ENCODE measurements around the gene HOPX. TPM values are rescaled to one million over a fixed set of nuclear protein-coding genes. Genes with fewer than 3 reads are reported as not detected.

Gene HOPX
- total and polyA plus RNA-seq, 2 experiments from 2014 or later = not detected

DNA sequence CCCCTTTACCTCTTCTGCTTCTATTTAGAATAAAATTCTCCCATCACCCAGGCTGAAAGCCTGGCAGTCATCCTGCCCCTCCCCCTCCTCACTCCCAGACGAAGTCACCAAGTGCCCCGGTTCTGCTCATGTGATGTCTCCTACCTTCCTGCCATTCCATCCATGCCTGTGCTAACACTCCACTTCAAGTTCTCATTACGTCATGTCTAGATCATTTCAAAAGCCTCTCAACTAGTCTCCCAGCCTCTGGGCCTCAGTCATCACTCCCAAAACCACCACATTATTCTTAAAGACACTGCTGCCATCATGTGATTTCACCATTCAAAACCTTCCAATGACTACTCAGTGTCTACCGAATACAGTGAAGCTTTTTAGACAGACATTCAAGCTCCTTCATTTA is 17.2 kb upstream of the HOPX start:
- H3K4me3 ChIP-seq = no peak overlapping the region
- peaks cover 4% of the 10 kb centered on the region for H3K9me3 Mint-ChIP-seq
- peaks cover 3% of the 10 kb centered on the region for H3K27me3 Mint-ChIP-seq (ENCODE audit: insufficient read depth, low read depth, poor library complexity)
- H3K27ac ChIP-seq (ENCODE audit: low read depth) = no peak overlapping the region
- H3K4me1 ChIP-seq (ENCODE audit: insufficient read depth) = peaks cover 11% of the 10 kb centered on the region; the same call in 1 of the 2 replicates
- DNase-seq (ENCODE audit: low spot score) (no peak), ATAC-seq (no peak)
- H2AFZ ChIP-seq = no peak overlapping the region
- no peak overlapping the region for H3K4me2 ChIP-seq
- H3K36me3 ChIP-seq (ENCODE audit: insufficient read depth) = no peaks in the 10 kb centered on the region
- H3F3A ChIP-seq (replicated peaks; ENCODE audit: low read depth) = no peaks in the 10 kb centered on the region
- H3K9me2 ChIP-seq (ENCODE audit: insufficient read depth) = peaks cover 8% of the 10 kb centered on the region
- H3K27me3 ChIP-seq (ENCODE audit: insufficient read depth) = no peaks in the 10 kb centered on the region
- H3K79me2 ChIP-seq (replicated peaks; ENCODE audit: insufficient read depth) = no peaks in the 10 kb centered on the region
- H3K36me3 Mint-ChIP-seq (ENCODE audit: low read depth) = peaks cover 3% of the 10 kb centered on the region; the same call in 1 of the 3 replicates
- H4K20me1 ChIP-seq (replicated peaks; ENCODE audit: insufficient read depth) = no peaks in the 10 kb centered on the region
- no peak for TF ChIP-seq POLR2AphosphoS5 (IDR thresholded peaks at IDR 0.05; ENCODE audit: low read depth)
- TF ChIP-seq ZNF462 (CRISPR knock-in tag; IDR thresholded peaks at IDR 0.05) = no peak
- TF ChIP-seq EZH2 (IDR thresholded peaks at IDR 0.05; ENCODE audit: low read depth, unreplicated experiment) = no peak
- TF ChIP-seq, protein P1, sequence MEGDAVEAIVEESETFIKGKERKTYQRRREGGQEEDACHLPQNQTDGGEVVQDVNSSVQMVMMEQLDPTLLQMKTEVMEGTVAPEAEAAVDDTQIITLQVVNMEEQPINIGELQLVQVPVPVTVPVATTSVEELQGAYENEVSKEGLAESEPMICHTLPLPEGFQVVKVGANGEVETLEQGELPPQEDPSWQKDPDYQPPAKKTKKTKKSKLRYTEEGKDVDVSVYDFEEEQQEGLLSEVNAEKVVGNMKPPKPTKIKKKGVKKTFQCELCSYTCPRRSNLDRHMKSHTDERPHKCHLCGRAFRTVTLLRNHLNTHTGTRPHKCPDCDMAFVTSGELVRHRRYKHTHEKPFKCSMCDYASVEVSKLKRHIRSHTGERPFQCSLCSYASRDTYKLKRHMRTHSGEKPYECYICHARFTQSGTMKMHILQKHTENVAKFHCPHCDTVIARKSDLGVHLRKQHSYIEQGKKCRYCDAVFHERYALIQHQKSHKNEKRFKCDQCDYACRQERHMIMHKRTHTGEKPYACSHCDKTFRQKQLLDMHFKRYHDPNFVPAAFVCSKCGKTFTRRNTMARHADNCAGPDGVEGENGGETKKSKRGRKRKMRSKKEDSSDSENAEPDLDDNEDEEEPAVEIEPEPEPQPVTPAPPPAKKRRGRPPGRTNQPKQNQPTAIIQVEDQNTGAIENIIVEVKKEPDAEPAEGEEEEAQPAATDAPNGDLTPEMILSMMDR (conservative IDR thresholded peaks at IDR 0.05; ENCODE audit: low read depth in 2 of 2) = no peak
- TF ChIP-seq ZNF331 (CRISPR knock-in tag; IDR thresholded peaks at IDR 0.05; ENCODE audit: low read depth) = no peak
- no peak for TF ChIP-seq NANOG (IDR thresholded peaks at IDR 0.05; ENCODE audit: borderline replicate concordance)
- TF ChIP-seq STAT1 (IDR thresholded peaks at IDR 0.05; ENCODE audit: unreplicated experiment) = no peak
- TF ChIP-seq, protein P2, sequence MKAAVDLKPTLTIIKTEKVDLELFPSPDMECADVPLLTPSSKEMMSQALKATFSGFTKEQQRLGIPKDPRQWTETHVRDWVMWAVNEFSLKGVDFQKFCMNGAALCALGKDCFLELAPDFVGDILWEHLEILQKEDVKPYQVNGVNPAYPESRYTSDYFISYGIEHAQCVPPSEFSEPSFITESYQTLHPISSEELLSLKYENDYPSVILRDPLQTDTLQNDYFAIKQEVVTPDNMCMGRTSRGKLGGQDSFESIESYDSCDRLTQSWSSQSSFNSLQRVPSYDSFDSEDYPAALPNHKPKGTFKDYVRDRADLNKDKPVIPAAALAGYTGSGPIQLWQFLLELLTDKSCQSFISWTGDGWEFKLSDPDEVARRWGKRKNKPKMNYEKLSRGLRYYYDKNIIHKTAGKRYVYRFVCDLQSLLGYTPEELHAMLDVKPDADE (IDR thresholded peaks at IDR 0.05) = no peak
- TF ChIP-seq JUNB (IDR thresholded peaks at IDR 0.05; ENCODE audit: unreplicated experiment) = no peak
- no peak for TF ChIP-seq EZH2phosphoT487 (IDR thresholded peaks at IDR 0.05; ENCODE audit: unreplicated experiment)
- peaks cover 15% of the 10 kb centered on the region for H3K4me1 Mint-ChIP-seq
- H3K4me3 Mint-ChIP-seq = no peak overlapping the region
- no peak overlapping the region for H3K27ac Mint-ChIP-seq
